Measurements from ENCODE around the gene CASR. TPM values are rescaled to one million over a fixed set of nuclear protein-coding genes. Genes with fewer than 3 reads are reported as not detected.

CASR gene
- total RNA-seq, 4 donors from 2014 or later, result 0.39 TPM; not detected in 3

DNA sequence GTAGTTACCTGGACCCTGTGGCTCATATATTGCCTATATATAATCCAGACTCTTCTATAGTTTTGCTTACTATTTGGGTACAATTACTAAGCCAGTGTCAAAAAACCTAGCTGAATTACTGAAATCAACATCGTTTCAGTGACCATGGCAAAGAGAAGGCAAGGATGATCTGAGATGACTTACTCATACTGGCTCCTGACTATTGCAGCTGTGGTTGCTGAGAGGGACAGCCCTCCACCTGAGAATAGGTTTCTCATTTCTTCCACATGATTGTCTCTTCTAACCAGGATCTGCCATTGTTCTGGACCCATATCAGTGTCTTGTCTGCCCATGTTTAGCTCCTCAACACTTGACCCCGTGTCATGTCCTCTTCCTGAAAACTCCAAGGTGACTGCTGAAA, 30.2 kb downstream of the CASR start:
- WGBS, 2 donors, result 43 to 86% methylated on average over 2 of the region's 2 CpGs
- no peak for DNase-seq (ENCODE audit: low spot score in 2 of 2)
- H3K9me3 ChIP-seq, result no peaks in the 10 kb centered on the region
- no peaks in the 10 kb centered on the region for H3K36me3 ChIP-seq
- no peaks in the 10 kb centered on the region for H3K27me3 ChIP-seq
- TF ChIP-seq EP300 (IDR thresholded peaks at IDR 0.05) (no peak), POLR2A (IDR thresholded peaks at IDR 0.05) (no peak)
- TF ChIP-seq, protein P1, sequence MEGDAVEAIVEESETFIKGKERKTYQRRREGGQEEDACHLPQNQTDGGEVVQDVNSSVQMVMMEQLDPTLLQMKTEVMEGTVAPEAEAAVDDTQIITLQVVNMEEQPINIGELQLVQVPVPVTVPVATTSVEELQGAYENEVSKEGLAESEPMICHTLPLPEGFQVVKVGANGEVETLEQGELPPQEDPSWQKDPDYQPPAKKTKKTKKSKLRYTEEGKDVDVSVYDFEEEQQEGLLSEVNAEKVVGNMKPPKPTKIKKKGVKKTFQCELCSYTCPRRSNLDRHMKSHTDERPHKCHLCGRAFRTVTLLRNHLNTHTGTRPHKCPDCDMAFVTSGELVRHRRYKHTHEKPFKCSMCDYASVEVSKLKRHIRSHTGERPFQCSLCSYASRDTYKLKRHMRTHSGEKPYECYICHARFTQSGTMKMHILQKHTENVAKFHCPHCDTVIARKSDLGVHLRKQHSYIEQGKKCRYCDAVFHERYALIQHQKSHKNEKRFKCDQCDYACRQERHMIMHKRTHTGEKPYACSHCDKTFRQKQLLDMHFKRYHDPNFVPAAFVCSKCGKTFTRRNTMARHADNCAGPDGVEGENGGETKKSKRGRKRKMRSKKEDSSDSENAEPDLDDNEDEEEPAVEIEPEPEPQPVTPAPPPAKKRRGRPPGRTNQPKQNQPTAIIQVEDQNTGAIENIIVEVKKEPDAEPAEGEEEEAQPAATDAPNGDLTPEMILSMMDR (IDR thresholded peaks at IDR 0.05), result no peak
- H3K4me3 ChIP-seq, result no peak overlapping the region
- no peak overlapping the region for H3K27ac ChIP-seq
- H3K4me1 ChIP-seq, result no peaks in the 10 kb centered on the region

GRCh38 chr3:122214711-122215110, 31.2 kb downstream of the CASR start:
- Histone ChIP-seq H3K9me3 (no peaks in the 10 kb centered on the region), H3K4me1 (no peaks in the 10 kb centered on the region), H3K27ac (no peak overlapping the region), H3K4me3 (no peak overlapping the region), H3K27me3 (no peaks in the 10 kb centered on the region), H3K36me3 (no peaks in the 10 kb centered on the region)
- DNase-seq (ENCODE audit: low spot score in 2 of 2), result no peak
- no peak for TF ChIP-seq EP300 (IDR thresholded peaks at IDR 0.05)
- TF ChIP-seq, protein P1 (IDR thresholded peaks at IDR 0.05), result no peak
- no peak for TF ChIP-seq POLR2A (IDR thresholded peaks at IDR 0.05)
- 37 to 39% methylated on average over 4 of the region's 4 CpGs for WGBS, 2 donors

- DNase-seq (ENCODE audit: low spot score in 2 of 2), result no peak
- Histone ChIP-seq H3K27ac (no peak overlapping the region), H3K4me1 (no peaks in the 10 kb centered on the region), H3K9me3 (no peaks in the 10 kb centered on the region), H3K36me3 (no peaks in the 10 kb centered on the region), H3K4me3 (no peak overlapping the region), H3K27me3 (no peaks in the 10 kb centered on the region)
- WGBS, 2 donors, result 73 to 81% methylated on average over 2 of the region's 2 CpGs
- TF ChIP-seq, protein P1 (IDR thresholded peaks at IDR 0.05), result no peak
- TF ChIP-seq POLR2A (IDR thresholded peaks at IDR 0.05) (no peak), EP300 (IDR thresholded peaks at IDR 0.05) (no peak)
Observed at GRCh38 chr3:122215592-122216298, 32.3 kb downstream of the CASR start.

DNA sequence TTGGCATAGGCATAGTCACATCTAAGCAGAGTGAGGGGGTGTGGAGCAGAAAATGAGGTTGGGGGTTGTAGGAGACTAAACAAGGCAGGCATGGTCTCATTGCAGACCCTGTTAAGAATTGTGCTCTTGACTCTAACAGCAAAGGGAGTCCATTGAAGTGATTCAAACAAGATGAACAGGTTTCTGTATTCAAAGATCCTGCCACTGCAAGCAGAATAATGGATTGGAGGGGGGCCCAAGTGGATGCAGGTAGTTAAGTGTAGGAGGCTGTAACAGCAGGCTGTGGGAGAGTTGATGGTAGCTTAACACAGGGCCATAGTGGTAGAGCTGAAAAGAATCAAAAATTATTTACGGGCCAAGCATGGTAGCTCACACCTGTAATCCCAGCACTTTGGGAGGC, 34.4 kb downstream of the CASR start:
- Histone ChIP-seq H3K27ac (no peak overlapping the region), H3K4me3 (no peak overlapping the region), H3K27me3 (no peaks in the 10 kb centered on the region), H3K9me3 (no peaks in the 10 kb centered on the region), H3K4me1 (no peaks in the 10 kb centered on the region), H3K36me3 (no peaks in the 10 kb centered on the region)
- 86 to 96% methylated on average over 1 of the region's 1 CpG for WGBS, 2 donors
- DNase-seq (ENCODE audit: low spot score in 2 of 2), result no peak
- no peak for TF ChIP-seq POLR2A (IDR thresholded peaks at IDR 0.05)

- no peak for TF ChIP-seq EP300 (IDR thresholded peaks at IDR 0.05)
- TF ChIP-seq, protein P1 (IDR thresholded peaks at IDR 0.05), result no peak
- TF ChIP-seq POLR2A (IDR thresholded peaks at IDR 0.05), result no peak
- H3K27me3 ChIP-seq, result no peaks in the 10 kb centered on the region
Observed at GRCh38 chr3:122219242-122219872, 35.9 kb downstream of the CASR start.

More at GRCh38 chr3:122219242-122219872, 35.9 kb downstream of the CASR start:
- Histone ChIP-seq H3K4me1 (no peaks in the 10 kb centered on the region), H3K36me3 (no peaks in the 10 kb centered on the region), H3K4me3 (no peak overlapping the region), H3K27ac (no peak overlapping the region), H3K9me3 (no peaks in the 10 kb centered on the region)
- DNase-seq (ENCODE audit: low spot score in 2 of 2), result no peak
- 84 to 95% methylated on average over 1 of the region's 1 CpG for whole genome bisulfite sequencing, 2 donors

Measured in tibial nerve (tissue), 4 donors.